GM12878 (cell line): ENCODE results near the gene SLC29A4. TPM values are rescaled to one million over a fixed set of nuclear protein-coding genes. Genes with fewer than 3 reads are reported as not detected.

Experiments
- BCL3 ChIP-seq: IDR thresholded peaks from 2 replicates; pipeline ENCODE4 v1.6.1; 2011; ENCODE audit warnings: borderline replicate concordance, low read depth, mild to moderate bottlenecking, moderate library complexity, low read length; ENCODE audit not compliant: insufficient read depth, poor library complexity, severe bottlenecking
- EED ChIP-seq: sonication (generic); IDR thresholded peaks from 2 replicates; pipeline ENCODE4 v1.6.1; 2016; ENCODE audit warnings: antibody characterized with exemption, low read depth
- KAT2A ChIP-seq: conservative IDR thresholded peaks from 2 replicates; pipeline ENCODE4 v1.6.1; 2011; ENCODE audit warnings: low read depth, low read length; ENCODE audit not compliant: control insufficient read depth
- polyA plus RNA-seq, 11 experiments: library from polyadenylated mRNA; depleted of rRNA in 4 of 11; unstranded in 6 of 11; stranded (reverse) in 5 of 11; fragments of >200 nt; fragmentation: Nextera tagmentation in 4 of 11; fragmentation: Illumina TruSeq in 1 of 11; extraction: Ambion mirVana in 4 of 11; extraction: Trizol in 1 of 11; gene quantifications; 1 replicate in 1 of 11; 2 replicates in 10 of 11; pipeline versions ENCODE4 v1.2.1 to v1.2.3, GENCODE V29; 2011 to 2016; ENCODE audit warnings: inconsistent platforms in 2 of 11, missing spikeins in 2 of 11, low read depth in 1 of 11
- total RNA-seq, 4 experiments: library from RNA; depleted of rRNA in 3 of 4; stranded (reverse); fragments of >200 nt in 3 of 4; fragmentation: Illumina TruSeq in 1 of 4; extraction: Trizol in 1 of 4; gene quantifications; 2 replicates each; pipeline versions ENCODE4 v1.2.1 to v1.2.3, GENCODE V29; 2013 to 2021
- TF ChIP-seq, protein P1 (sequence below): fragments of 450-650 bp; IDR thresholded peaks from 2 replicates; pipeline ENCODE4 v1.6.1; 2018; ENCODE audit warnings: mild to moderate bottlenecking, low read depth, moderate library complexity; ENCODE audit not compliant: partially characterized antibody
- TF ChIP-seq, protein P2 (sequence below): IDR thresholded peaks from 2 replicates; pipeline ENCODE4 v1.6.1; 2012; ENCODE audit warnings: low read length, inconsistent platforms

The SLC29A4 gene
- total and polyA plus RNA-seq, 10 of the 15 experiments (the other 5 are each of a cell fraction or from before 2014, with no cell fraction given): 0.11 to 0.72 (median 0.23) TPM; not detected in 3

- TF ChIP-seq BCL3 (no peak), KAT2A (no peak), EED (no peak)
- TF ChIP-seq, protein P1, sequence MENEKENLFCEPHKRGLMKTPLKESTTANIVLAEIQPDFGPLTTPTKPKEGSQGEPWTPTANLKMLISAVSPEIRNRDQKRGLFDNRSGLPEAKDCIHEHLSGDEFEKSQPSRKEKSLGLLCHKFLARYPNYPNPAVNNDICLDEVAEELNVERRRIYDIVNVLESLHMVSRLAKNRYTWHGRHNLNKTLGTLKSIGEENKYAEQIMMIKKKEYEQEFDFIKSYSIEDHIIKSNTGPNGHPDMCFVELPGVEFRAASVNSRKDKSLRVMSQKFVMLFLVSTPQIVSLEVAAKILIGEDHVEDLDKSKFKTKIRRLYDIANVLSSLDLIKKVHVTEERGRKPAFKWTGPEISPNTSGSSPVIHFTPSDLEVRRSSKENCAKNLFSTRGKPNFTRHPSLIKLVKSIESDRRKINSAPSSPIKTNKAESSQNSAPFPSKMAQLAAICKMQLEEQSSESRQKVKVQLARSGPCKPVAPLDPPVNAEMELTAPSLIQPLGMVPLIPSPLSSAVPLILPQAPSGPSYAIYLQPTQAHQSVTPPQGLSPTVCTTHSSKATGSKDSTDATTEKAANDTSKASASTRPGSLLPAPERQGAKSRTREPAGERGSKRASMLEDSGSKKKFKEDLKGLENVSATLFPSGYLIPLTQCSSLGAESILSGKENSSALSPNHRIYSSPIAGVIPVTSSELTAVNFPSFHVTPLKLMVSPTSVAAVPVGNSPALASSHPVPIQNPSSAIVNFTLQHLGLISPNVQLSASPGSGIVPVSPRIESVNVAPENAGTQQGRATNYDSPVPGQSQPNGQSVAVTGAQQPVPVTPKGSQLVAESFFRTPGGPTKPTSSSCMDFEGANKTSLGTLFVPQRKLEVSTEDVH: no peak
- TF ChIP-seq, protein P2, sequence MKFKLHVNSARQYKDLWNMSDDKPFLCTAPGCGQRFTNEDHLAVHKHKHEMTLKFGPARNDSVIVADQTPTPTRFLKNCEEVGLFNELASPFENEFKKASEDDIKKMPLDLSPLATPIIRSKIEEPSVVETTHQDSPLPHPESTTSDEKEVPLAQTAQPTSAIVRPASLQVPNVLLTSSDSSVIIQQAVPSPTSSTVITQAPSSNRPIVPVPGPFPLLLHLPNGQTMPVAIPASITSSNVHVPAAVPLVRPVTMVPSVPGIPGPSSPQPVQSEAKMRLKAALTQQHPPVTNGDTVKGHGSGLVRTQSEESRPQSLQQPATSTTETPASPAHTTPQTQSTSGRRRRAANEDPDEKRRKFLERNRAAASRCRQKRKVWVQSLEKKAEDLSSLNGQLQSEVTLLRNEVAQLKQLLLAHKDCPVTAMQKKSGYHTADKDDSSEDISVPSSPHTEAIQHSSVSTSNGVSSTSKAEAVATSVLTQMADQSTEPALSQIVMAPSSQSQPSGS: no peak
These were observed 49.8 kb downstream of the SLC29A4 start (continued) for GRCh38 chr7:5332579-5332978.
